ENCODE results near the gene ARVCF. TPM values are rescaled to one million over a fixed set of nuclear protein-coding genes. Genes with fewer than 3 reads are reported as not detected.

Gene ARVCF
- total and polyA plus RNA-seq, 2 of the 8 experiments (the other 6 are each of a cell fraction or from before 2014, with no cell fraction given): 31.0 to 43.2 TPM

- Histone ChIP-seq H3K4me3 (ENCODE audit: extremely low read depth in 1 of 4, insufficient read depth in 2 of 4, low read depth in 3 of 4, low read length in 4 of 4) (no peak overlapping the region), H3K4ac (replicated peaks; ENCODE audit: insufficient read length, low read depth, low read length) (no peak overlapping the region), H3K27me3 (replicated peaks in 1 of 4; ENCODE audit: control insufficient read depth in 3 of 4, extremely low read depth in 1 of 4, insufficient read depth in 3 of 4, low read length in 3 of 4) (no peaks in the 10 kb centered on the region), H3K14ac (ENCODE audit: insufficient read length) (no peak overlapping the region), H4K5ac (ENCODE audit: insufficient read length, low read depth, low read length) (no peak overlapping the region), H3K9ac (replicated peaks in 1 of 4; ENCODE audit: extremely low read depth in 1 of 4, low read depth in 3 of 4, low read length in 3 of 4) (no peak overlapping the region), H2BK20ac (ENCODE audit: low read length) (no peak overlapping the region), H3K36me3 (ENCODE audit: control insufficient read depth in 2 of 4, insufficient read depth in 4 of 4, low read length in 3 of 4) (no peaks in the 10 kb centered on the region), H3K18ac (ENCODE audit: extremely low read depth, low read length) (no peak overlapping the region), H2AK5ac (ENCODE audit: low read depth, low read length) (no peak overlapping the region), H3K56ac (replicated peaks; ENCODE audit: insufficient read length, low read depth, low read length) (no peak overlapping the region), H2BK120ac (replicated peaks; ENCODE audit: low read depth, low read length) (no peak overlapping the region), H3K27ac (ENCODE audit: low read depth, low read length) (no peak overlapping the region), H2BK15ac (ENCODE audit: low read length) (no peak overlapping the region), H3K23ac (ENCODE audit: insufficient read length) (no peak overlapping the region), H3K79me1 (ENCODE audit: low read depth, low read length) (no peaks in the 10 kb centered on the region), H3K23me2 (ENCODE audit: low read depth, low read length) (no peaks in the 10 kb centered on the region), H3K4me2 (ENCODE audit: insufficient read depth in 1 of 2, low read depth in 2 of 2, low read length in 2 of 2) (no peak overlapping the region), H4K8ac (ENCODE audit: extremely low read depth, insufficient read depth, low read length) (no peak overlapping the region), H2BK12ac (ENCODE audit: low read depth, low read length) (no peak overlapping the region), H2AFZ (ENCODE audit: low read length) (no peak overlapping the region), H4K20me1 (replicated peaks in 1 of 2; ENCODE audit: control insufficient read depth in 1 of 2, insufficient read depth in 2 of 2, low read length in 2 of 2) (no peaks in the 10 kb centered on the region), H3K9me3 (ENCODE audit: insufficient read depth in 2 of 2, low read depth in 1 of 2, low read length in 1 of 2) (no peaks in the 10 kb centered on the region), H3K4me1 (replicated peaks in 1 of 4; ENCODE audit: control insufficient read depth in 3 of 4, insufficient read depth in 4 of 4, low read length in 3 of 4) (no peaks in the 10 kb centered on the region), H3K79me2 (ENCODE audit: control insufficient read depth in 1 of 2, insufficient read depth in 2 of 2, low read length in 2 of 2) (no peaks in the 10 kb centered on the region), H2BK5ac (ENCODE audit: low read depth, low read length) (no peak overlapping the region), H4K91ac (replicated peaks; ENCODE audit: insufficient read length, low read length) (no peak overlapping the region)
- 88% methylated on average over 7 of the region's 7 CpGs; no CpG with 5 or more reads in 1 of the 2 experiments for WGBS, 2 experiments (ENCODE audit: extremely low coverage in 1 of 2, insufficient coverage in 1 of 2, insufficient read length in 1 of 2, insufficient replicate concordance in 2 of 2, low coverage in 1 of 2, low lambda C conversion rate in 2 of 2, missing lambda C conversion rate in 1 of 2)
- DNase-seq (ENCODE audit: low read depth in 1 of 2, low spot score in 2 of 2) (no peak), FAIRE-seq (no peak)
- CTCF ChIA-PET (ENCODE audit: partially characterized antibody): interaction anchor here (1.0 to 2.5 kb wide), 2 partner anchors 11 to 17 kb away, joined by 4 to 5 read pairs; no protein-coding TSS in a partner anchor
- POLR2A ChIA-PET (ENCODE audit: partially characterized antibody): no interaction called here
- TF ChIP-seq ZNF274 (IDR thresholded peaks at IDR 0.05; ENCODE audit: borderline replicate concordance, extremely low read depth, low read length): no peak
- TF ChIP-seq RFX5 (IDR thresholded peaks at IDR 0.05; ENCODE audit: borderline replicate concordance, low read depth, low read length): no peak
- TF ChIP-seq KDM4A (IDR thresholded peaks at IDR 0.05; ENCODE audit: low read depth, low read length, severe bottlenecking): no peak
- TF ChIP-seq SP1 (IDR thresholded peaks at IDR 0.05; ENCODE audit: low read depth, low read length): no peak
- TF ChIP-seq ATF3 (IDR thresholded peaks at IDR 0.05; ENCODE audit: insufficient read depth, low read depth, low read length): no peak
- no peak for TF ChIP-seq KDM1A (IDR thresholded peaks at IDR 0.05; ENCODE audit: borderline replicate concordance, low read length)
- TF ChIP-seq SUZ12 (IDR thresholded peaks at IDR 0.05; ENCODE audit: low read length): no peak
- no peak for TF ChIP-seq EGR1 (IDR thresholded peaks at IDR 0.05; ENCODE audit: borderline replicate concordance, low read depth, low read length)
- no peak for TF ChIP-seq ASH2L (IDR thresholded peaks at IDR 0.05; ENCODE audit: low read length)
- TF ChIP-seq HDAC2 (IDR thresholded peaks at IDR 0.05; ENCODE audit: borderline replicate concordance in 1 of 2, low read depth in 2 of 2, low read length in 2 of 2): no peak
- TF ChIP-seq RAD21 (IDR thresholded peaks at IDR 0.05 in 1 of 2, conservative IDR thresholded peaks at IDR 0.05 in 1 of 2; ENCODE audit: low read depth in 2 of 2, low read length in 2 of 2): no peak
- no peak for TF ChIP-seq POLR2AphosphoS5 (IDR thresholded peaks at IDR 0.05; ENCODE audit: low read depth, low read length)
- TF ChIP-seq CHD1 (IDR thresholded peaks at IDR 0.05; ENCODE audit: low read depth, low read length): no peak
- no peak for TF ChIP-seq KDM5A (IDR thresholded peaks at IDR 0.05; ENCODE audit: low read length)
Observed at GRCh38 chr22:19936513-19936912, 80.1 kb downstream of the ARVCF start.
